ENCODE data around the gene ELFN1. TPM values are rescaled to one million over a fixed set of nuclear protein-coding genes. Genes with fewer than 3 reads are reported as not detected.

ELFN1 gene
- total RNA-seq, 1 donor from 2014 or later: 4.3 TPM

DNA sequence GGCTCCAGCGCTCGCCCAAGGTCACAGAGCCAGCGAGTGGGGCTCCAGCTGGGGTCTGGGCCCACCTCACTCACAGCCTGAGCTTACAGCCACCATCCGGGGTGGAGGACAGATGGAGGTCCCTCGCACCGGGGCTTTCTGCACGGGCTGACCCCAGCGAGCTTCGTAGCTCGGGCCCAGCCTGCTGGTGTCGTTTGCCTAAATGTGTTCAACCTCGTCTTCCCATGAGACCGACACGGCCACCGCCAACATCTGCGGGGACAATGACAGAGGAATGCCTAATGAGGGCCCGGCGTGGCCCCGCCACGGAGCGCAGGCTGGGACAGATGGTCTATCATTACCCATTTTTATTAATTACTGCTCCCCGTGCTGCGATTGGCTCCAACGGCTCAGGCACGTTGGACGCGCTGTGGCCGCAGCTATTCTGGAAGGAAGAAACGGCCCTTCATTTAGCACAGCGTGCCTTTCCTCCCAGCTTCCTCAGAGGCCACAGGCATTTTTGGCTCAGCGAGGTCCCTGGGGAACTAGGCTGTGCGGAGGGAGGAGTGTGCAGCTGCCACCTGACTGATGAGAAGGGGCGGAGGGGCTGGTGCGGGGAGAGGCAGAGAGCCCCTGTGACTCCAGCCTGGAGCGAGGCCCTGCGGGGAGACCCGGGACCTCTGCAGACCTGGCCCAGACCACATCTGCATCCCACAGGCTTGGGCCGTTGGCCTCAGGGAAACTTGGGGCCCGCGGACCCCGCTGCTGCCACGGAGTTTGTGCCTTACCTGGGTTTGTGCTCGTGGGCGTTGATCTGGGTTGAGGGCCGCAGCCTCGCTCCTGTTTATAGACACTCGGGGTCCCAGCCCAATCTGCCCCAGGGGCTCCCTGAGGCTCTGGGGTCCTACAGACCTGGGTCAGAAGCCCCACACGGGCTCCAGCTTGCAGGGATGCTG lies 22.9 kb upstream of the ELFN1 start:
- Histone ChIP-seq H3K27ac (no peak overlapping the region), H3K4me3 (no peak overlapping the region), H3K36me3 (no peaks in the 10 kb centered on the region), H3K4me1 (no peaks in the 10 kb centered on the region), H3K27me3 (peaks cover 51% of the 10 kb centered on the region), H3K9me3 (no peaks in the 10 kb centered on the region)
- no peak for DNase-seq
- ATAC-seq: no peak
- TF ChIP-seq CTCF (IDR thresholded peaks at IDR 0.05): no peak
- intact Hi-C loops (cut with DNase I): no loop called here

DNA sequence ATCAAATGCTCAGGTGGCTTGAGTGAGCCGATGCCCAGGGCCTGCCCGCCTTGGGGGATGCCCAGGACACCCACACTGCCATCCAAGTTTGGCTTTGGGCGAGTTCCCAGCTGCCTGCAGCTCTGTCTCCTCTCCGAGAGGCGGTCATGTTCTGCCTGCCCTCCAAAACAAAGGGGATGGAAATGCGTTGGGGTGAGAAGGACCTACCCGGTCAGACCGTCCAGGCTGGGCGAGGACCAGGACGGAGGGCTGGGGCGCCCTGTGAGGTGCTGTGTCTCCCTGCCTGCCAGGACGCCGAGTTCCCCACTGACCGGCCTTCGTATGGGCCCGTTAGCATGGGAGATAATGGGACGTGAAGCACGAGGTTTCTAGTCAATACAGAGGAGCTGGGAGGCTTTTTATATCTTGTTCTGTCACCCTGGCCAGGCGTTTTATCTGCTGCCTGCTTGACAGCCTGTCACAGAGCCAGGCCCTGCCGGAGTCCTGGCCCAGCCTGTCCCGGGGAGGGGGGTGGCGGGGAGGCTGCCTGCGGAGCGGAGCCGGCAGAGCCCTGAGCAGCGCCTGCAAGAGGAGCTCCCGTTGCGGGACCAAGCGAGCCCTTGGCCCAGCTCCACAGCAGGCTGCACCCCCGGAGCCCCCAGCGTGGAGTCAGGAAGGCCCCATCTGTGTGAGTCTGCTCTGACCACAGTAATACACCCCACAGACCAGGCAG lies 22.0 kb upstream of the ELFN1 start:
- Histone ChIP-seq H3K9me3 (no peaks in the 10 kb centered on the region), H3K27ac (no peak overlapping the region), H3K4me3 (no peak overlapping the region), H3K27me3 (peaks cover 49% of the 10 kb centered on the region), H3K36me3 (no peaks in the 10 kb centered on the region), H3K4me1 (no peaks in the 10 kb centered on the region)
- DNase-seq: no peak
- peak; percentile 9 for ATAC-seq
- intact Hi-C loops (cut with DNase I): no loop called here
- TF ChIP-seq CTCF (IDR thresholded peaks at IDR 0.05): no peak

GRCh38 chr7:1649751-1650326 lies 20.2 kb upstream of the ELFN1 start:
- DNase-seq (no peak), ATAC-seq (no peak)
- Histone ChIP-seq H3K4me3 (no peak overlapping the region), H3K4me1 (no peaks in the 10 kb centered on the region), H3K27me3 (peaks cover 43% of the 10 kb centered on the region), H3K9me3 (no peaks in the 10 kb centered on the region), H3K36me3 (no peaks in the 10 kb centered on the region), H3K27ac (no peak overlapping the region)
- intact Hi-C loops (cut with DNase I): no loop called here
- TF ChIP-seq CTCF (IDR thresholded peaks at IDR 0.05): no peak

GRCh38 chr7:1650363-1651030 lies 19.6 kb upstream of the ELFN1 start:
- ATAC-seq: no peak
- no peak overlapping the region for H3K4me3 ChIP-seq
- intact Hi-C loops (cut with DNase I): no loop called here
- no peak for DNase-seq
- no peaks in the 10 kb centered on the region for H3K4me1 ChIP-seq
- H3K27ac ChIP-seq: no peak overlapping the region
- H3K36me3 ChIP-seq: no peaks in the 10 kb centered on the region
- no peaks in the 10 kb centered on the region for H3K9me3 ChIP-seq
- no peak for TF ChIP-seq CTCF (IDR thresholded peaks at IDR 0.05)
- peaks cover 43% of the 10 kb centered on the region for H3K27me3 ChIP-seq

- intact Hi-C loops (cut with DNase I): no loop called here
- no peaks in the 10 kb centered on the region for H3K9me3 ChIP-seq
- no peak for TF ChIP-seq CTCF (IDR thresholded peaks at IDR 0.05)
- H3K27ac ChIP-seq: no peak overlapping the region
- no peaks in the 10 kb centered on the region for H3K4me1 ChIP-seq
- no peak for ATAC-seq
- H3K4me3 ChIP-seq: no peak overlapping the region
- H3K36me3 ChIP-seq: no peaks in the 10 kb centered on the region
- no peak for DNase-seq
- peaks cover 43% of the 10 kb centered on the region for H3K27me3 ChIP-seq
Observed at GRCh38 chr7:1651031-1651446, 19.0 kb upstream of the ELFN1 start.
